HuH-7.5 (cell line): Measurements from ENCODE around the gene CENPP.
A peak's percentile ranks its signal among the peaks of the same experiment; 100 is the strongest.
"Not testable (repeated sequence)": the region's sequence is repeated elsewhere in the genome, so short reads cannot be mapped to it uniquely, and the experiment has no call there.

Experiments
- DNase-seq: peaks from one replicate; pipeline ENCODE4 v3.0.0; 2011; ENCODE audit warnings: low spot score

CENPP gene

DNA sequence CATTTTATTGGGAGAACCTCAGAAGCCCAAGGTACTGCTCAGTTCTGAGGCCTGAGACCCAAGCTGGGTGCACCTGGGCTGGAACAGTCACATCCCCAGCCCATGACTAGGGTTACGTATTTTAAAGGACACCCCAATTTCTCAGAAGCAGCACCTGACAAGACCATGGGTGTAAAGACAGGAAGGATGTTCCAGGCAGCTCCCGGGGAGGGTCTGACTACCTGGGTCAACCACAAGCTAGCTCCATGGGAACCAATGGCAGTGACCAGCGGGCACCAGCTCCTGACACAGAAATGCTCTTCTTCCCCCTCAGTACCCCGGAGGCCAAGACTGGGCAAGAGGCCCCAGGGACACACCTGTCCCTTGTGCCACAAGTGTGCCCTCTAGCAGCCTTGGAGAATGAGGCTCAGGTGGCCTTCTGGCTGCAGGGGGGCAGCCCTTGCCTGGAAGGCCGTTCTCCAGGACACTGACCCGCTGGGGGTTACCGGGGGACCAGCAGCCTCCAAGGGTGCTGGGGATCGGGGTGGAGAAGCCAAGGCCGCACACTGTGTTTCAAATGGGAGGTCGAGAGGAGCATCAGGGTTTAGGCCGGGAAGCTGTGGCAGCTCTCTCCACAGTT, 291.6 kb downstream of the CENPP start:
- DNase-seq: no peak

DNA sequence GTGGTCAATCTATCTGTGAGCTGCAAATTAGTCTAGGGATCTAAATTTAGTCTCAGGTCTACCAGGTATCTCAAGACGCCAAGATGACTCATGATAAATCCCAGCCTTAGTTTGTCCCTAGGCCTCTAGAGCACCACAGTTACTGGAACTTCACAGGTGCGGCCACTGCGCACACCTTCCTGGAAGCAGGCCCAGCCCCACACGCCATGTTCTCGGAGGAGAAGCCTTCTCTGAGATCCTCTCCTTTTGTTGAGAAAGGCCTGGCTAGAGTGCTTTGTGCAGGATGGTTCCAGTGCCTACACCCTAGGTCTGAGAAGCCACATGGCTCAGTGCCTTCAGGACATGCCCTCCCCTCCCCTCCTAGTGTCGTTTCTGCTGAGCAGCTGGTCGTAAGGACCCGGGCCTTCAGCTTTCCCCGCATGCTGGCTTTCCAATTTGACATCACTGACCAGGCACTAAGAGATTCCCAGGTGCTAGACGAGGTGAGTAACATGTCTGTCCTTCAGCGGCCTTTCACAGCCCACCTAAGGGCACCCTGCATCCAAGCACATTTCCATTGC, 292.3 kb downstream of the CENPP start:
- DNase-seq: no peak

DNA sequence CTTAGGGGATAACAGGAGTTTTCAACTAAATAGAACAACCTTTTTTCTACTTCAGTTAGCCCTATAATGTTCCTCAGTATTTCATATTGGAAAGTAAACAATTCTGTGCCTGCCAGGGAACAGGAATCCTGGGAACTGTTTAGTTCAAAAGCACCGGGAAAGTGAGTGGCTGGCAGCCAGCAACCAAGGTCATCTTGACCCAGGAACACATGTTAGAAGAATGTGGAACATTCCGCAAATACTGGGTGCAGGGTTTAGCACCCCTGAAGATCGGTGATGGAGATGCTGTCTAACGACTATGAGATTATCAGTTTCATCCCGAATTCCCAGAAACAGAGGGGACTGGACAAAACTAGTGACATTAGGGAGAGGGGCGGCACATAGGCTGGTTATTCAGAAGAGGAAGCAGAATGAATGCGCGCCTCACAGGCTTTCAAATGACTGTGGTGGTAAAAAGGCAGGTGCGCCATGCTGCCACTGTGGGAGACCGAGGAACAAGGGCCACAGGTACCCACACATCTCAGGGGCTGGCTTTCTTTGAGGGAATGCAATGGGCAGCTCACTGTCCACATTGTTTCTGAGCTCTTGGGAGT, 293.0 kb downstream of the CENPP start:
- no peak for DNase-seq

DNA sequence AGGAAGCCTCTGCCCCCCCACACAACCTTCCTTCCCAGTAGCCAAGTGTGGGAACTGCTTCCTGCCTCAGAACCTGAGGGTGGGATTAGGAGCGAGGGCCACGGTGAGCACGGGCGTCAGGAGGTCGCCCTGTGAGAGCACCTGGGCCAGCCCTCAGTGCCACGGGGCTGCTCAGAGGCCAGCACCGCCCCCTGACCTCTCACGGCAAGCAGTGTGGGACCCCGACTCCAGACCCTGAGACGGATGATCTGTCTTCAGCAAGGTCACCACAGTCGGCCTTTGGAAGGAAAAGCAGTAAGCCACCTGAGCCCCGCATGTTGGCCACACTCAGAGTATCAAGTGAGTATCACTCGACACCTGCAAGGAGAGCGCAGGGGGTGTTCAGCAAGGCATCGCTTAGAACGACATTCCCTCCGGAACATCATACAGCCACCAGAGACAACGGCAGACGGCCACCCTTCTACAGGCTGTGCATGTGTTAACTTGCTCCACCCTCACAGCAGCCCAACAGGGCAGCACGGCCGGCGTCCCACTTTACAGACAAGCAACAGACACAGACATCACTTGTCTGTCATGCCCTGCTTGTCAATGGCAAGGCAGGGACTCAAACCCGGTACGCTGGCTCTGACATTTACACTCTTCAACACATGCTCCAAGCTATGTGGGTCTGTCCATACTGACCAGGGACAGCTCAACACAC, 294.0 kb downstream of the CENPP start:
- no peak for DNase-seq

DNA sequence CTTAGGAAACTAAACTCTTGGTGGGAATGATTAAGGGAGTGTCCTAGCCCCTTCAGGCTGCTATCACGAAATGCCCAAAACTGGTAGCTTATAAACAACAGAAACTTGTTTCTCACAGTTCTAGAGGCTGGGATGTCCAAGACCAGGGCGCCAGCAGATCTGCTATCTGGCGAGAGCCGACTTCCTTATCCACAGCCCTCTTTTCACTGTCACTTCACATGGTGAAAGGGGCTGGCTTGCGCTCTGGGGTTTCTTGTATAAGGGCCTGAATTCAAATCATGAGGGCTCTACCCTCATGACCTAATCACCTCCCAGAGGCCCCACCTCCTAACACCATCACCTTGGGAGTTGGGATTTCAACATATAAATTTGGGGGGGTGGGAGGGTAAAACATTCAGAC, 295.1 kb downstream of the CENPP start:
- DNase-seq: no peak

DNA sequence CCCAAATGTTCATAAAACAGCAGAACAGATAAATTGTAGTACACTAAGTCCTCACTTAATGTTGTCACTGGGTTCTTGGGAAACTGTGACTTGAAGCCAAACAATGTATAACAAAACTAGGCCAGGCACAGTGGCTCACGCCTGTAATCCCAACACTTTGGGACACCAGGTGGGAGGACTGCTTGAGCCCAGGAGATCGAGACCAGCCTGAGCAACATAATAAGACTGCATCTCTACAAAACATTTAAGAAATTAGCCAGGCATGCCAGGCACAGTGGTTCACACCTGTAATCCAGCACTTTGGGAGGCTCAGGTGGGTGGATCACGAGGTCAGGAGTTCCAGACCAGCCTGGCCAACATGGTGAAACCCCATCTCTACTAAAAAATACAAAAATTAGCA, 298.2 kb downstream of the CENPP start:
- DNase-seq: not testable (repeated sequence)

DNA sequence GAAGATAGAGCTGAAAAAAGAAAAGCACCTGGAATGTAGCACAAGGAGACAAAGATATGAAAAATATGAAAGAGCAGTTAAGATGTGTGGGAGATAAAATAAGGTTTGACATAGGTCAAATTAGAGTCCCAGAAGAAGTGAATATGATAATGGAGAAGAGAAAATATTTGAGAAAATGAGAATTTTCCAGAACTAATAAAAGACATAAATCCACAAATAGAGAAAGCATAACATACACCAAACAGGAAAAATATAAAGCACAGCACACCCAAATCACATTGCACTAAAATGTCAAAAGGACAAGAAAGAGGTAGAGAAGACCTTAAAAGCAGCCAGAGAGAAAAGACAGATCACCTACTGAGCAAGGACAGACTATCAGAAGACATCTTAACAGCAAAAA, 300.7 kb downstream of the CENPP start:
- no peak for DNase-seq

DNA sequence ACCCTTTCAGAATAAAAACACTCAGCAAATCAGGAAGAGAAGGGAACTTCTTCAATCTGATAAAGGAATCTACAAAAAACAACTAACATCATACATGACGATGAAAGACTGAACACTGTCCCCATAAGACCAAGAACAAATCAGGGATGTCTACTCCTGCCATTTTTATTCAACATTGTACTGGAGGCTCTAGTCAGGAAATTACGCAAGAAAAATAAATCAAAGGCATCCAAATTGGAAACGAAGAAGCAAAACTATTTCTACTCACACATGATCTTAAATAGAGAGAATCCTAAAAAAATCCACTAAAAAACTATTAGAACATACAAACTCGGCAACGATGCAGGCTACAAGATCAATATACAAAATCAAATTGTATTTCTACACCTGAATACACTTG, 301.9 kb downstream of the CENPP start:
- DNase-seq: no peak

DNA sequence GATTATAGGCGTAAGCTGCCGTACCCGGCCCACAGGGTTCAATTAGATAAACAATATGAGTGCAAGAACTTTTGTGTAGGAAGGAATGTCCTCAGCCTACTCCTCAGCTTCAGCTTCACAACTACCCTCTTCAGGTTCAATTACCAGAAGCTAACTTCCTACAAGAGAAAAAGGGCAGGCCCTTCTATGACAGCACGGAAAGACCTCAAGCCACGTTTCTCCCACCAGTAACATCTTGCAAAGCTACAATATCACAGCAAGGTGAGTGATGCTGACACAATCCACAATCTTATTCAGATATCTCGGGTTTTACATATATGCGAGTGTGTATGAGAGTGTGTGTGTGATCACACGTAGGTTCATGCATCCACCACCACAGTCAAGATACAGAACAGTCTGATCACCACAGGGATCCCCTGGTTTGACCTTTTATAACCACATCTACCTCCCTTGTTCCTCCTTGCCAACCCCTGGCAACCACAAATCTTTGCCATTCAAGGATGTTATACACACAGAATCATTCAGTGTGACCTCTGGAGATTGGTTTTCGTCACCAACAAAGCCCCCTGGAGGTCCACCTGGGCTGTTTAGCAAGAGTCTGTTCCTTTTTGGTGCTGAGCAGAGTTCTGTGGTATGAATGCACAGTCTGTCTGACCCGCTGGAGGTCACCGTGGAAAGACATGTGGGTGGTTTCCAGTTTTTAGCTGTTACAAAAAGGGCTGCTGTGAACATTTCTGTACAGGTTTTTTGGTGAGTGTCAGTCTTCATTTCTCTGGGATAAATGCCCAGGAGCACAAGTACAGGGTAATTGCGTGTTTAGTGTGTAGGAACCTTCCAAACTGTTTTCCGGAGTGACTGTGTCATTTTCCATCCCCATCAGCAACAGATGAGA, 305.9 kb downstream of the CENPP start:
- DNase-seq: no peak

DNA sequence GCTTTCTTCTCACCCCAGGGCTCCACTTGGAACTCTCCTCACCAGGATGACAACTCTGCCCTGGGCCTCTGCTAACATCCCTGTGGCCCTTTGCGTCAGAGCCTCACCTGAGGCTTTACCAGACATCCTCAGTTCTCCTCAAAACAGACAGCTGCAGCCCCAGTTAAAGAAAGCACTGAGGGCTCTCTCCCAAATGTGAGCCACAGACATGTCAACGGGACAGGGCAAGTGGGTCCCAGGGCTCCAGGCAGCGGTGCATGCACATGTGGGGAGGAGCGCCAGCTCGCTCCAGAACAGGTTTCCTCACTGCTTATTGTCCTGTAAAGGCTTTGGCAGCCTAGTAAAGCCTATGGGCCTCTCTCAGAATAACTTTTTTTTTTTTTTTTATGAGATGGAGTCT, 306.9 kb downstream of the CENPP start:
- DNase-seq: no peak

DNA sequence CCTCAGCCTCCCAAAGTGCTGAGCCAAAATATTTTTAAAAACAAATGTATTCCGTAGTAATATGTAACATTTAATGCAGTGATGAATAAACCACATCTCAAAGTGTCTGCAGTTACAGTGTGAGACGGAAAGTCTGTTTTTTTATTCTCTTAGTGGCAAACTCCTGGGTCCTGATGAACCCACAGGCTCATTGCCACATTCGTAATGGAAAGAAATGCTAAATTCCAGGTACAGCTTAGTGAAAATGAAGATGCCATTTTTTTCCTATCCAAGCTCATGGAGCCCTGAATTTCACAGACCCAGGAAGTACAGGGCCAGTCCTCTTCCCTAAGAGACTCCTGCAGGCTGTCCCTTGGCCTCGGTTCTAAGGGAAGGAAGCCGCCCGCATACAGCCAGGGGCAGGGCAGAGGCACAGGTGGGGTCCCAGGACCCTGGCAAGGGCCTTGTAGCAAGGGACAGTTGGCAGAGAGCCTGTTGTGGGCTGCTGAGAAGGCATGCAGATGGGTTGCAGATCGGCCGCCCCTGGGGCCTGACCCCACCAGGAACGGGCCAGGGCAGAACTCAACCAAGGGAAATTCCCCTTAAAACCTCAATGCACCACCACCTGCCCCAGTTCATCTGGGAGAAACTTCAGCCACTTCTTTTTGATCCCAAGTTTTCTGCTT, 308.0 kb downstream of the CENPP start:
- DNase-seq: no peak

DNA sequence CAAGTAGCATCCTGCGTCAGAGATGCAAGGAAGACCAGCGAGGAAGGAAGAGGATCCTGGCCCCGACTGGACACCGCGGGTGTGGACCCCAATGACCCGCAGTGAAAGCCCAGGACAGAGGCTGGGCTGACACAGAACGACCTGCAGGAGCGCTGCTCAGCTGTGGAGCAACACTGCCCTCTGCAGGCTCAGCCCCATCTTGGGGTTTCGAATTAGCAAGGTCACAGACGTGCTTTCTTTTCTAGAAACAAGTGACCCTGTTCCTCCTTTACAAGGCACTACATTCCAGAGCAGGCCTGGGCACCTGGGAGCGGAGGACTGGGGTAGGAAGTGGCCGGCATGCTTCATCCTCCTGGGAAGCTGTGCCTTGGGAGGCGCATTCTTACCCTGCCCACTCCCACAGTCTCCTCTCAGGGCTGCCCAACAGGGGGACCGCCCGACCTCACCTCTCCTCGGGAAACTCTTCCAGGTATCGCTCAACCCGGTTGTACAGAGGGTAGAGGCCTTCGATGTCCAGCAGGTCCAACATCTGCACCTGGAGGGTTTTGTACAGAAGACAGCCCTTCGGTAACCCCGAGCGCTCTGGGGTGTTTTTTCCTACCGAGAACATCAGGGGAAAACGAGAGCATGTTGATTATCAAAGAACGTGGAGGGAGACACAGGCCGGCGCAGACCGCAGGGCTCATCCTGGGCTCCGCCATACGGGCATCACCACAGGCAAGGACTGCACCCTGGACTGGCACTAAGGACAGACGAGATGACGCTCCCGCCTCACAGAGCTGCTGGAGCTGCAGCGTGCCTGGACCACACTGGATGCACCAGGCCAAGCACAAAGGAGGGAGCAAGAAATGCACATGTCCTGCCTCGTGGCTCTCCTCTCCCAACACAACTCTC, 309.2 kb downstream of the CENPP start:
- peak; percentile 92 for DNase-seq

DNA sequence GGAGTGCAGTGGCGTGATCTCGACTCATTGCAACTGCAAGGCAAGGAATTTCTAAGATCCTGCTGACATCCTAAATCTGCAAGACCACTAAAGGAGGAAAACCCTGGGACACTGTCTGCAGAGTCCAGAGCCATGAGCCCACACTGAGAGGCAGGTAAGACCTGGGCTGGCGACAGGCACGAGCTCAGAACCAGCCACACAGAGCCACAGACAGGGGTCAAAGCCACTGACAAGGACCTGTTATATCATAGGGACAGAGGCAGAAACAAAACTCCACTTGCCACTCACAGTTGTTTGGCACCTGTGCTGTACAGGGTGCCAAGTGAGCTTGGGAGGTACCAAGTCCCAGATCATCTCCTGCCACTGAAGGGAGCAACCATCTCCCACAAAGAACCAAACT, 310.0 kb downstream of the CENPP start:
- DNase-seq: no peak

DNA sequence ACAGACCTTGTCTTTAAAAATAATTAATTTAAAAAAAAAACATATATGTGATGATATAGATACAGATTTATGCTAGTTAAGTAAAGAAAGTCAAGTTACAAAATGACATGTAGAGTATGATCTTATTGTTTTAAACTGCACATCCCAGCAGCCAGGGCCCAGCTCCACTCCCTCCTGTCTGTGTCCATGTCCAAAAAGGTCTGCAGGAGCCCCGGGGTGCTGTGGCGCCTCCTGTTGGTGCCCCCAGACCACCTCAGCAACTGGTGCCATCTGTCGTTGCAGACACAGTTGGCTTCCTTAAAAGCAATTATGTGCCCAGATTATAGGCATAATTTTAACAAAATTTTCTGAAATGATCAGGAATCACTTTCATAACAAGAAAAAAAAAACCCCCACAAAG, 310.9 kb downstream of the CENPP start:
- DNase-seq: no peak

DNA sequence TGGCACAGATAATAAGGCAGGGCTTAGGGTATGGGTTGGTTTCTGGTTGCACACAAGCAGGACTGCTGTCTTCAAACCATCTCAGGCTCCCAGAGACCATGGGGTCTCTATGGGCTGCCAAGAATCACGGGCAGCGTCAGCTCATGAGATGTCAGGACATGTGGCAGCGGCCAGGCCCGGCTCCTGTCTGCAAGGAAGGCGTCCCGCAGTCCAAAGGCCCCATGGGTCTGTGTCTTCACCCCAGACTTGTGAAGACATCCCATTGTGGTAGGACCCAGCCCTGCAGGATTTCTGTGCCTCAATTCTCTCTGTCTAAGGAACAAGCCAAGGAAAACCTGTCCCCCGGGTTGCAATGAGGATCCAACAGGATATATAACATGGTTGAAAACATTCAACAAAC, 311.6 kb downstream of the CENPP start:
- no peak for DNase-seq

DNA sequence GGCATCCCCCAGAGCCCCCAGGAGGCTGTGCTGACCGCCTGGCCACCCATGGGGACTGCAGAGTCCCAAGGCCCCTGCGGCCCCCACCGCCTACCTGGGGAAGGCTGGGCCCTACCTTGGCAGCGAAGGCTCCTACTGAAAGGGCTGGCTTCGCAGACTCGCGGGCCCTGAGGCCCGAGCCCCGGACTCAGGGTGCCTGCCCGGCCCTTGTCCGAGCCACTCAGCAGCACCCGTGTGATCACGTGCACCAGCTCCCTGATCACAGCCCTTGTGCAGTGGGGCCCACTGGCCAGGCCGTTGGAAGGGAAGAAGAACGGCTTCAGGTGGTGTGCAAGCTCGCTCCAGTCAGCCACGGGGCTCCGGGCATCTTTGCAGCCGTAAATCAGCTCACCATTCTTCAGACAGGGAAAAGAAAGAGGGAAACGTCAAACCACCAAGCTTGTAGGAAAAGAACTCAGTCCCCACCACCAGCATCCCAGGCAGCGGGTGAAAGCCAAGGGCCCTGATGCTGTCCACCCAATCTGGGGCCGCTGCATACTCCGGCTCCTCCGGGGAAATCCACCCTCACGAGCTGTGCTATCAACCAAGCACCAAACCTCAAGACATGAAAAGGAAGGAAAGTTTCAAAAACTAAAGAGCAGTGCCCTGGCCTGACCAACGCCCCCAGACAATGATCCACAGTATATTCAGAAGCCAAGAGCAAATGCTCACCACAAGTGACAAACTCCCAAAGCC, 312.3 kb downstream of the CENPP start:
- DNase-seq: no peak

DNA sequence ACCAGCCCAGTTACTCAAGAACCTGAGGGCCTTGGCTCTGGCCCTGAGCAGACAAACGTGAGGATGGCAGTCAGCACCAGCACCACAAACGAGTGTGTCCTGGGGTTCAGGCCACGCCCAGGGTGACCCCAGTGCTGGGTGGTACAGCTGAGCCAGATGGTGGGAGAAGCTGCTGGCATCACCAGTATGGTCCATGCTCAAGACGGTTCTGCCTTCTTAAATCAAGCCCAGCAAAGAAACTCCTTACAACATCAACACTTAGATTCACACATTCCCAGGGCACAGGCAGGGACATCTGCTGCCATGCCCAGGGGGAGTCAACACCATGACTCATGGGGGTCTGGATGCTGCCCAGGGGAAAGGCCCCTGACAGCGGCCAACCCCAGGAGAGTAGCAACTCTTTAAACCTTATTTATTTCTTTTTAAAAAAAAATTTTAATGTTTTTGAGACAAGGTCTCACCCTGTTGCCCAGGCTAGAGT, 312.9 kb downstream of the CENPP start:
- no peak for DNase-seq

DNA sequence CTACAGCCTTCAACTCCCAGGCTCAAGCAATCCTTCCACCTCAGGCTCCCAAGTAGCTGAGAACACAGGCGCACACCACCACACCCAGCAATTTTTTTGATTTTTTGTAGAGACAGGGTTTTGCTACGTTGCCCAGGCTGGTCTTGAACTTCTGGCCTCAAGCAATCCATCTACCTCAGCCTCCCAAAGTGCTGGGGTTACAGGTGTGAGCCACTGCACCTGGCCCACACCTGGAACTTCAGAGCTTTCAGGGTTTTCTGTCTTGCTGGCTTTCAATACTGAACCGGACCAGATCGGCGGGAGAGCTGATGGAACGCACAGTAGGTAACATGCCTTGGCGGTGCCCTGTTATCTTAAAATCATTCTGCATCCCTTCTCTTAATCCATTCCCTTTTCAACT, 313.4 kb downstream of the CENPP start:
- no peak for DNase-seq

DNA sequence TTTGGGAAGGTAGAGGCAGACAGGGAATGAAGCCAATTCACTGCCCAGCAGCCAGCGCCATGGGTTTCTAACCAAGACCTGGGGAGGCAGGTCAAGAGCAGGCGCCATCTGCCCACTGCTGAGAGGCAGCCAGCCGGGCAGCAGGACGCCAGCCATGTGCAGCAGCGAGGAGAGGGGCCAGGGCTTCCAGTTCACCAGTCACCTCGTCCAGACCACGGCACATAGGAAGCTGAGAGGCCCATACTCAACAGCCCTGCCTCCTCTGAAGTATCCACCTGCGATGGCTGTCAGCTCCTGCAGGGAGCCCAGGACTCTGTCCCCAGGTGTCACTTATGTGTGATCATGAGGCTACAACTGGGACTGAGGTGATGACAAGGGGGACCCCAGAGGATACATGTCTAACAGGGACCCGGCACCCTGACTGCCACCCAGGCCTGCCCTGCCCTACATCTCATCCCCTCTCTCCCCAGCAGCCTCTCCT, 314.1 kb downstream of the CENPP start:
- no peak for DNase-seq
